Calu3 (cell line): ENCODE measurements around the gene PDE10A. TPM values are rescaled to one million over a fixed set of nuclear protein-coding genes. Genes with fewer than 3 reads are reported as not detected.

Experiments
- BruUV-seq: library from RNA; stranded (reverse); fragments of 400-500 nt; replicated peaks from 2 replicates; lab custom pipeline; 2021; lab: Mats Ljungman, UMichigan
- CTCF ChIA-PET: fragments of 300-600 bp; sonication (Branson Sonifier 250); formaldehyde crosslinking; loops from one replicate; lab custom pipeline; 2022; ENCODE audit warnings: antibody characterized with exemption; lab: Charles Lee
- DNase-seq: peaks from one replicate; pipeline ENCODE4 v3.0.0; 2022
- H3K27ac Mint-ChIP-seq: one replicate; pipeline ENCODE4 v1.8.0; 2022; ENCODE audit warnings: mixed read lengths; ENCODE audit not compliant: unreplicated experiment
- H3K27me3 Mint-ChIP-seq: one replicate; pipeline ENCODE4 v1.8.0; 2022; ENCODE audit warnings: mixed read lengths; ENCODE audit not compliant: unreplicated experiment
- H3K36me3 Mint-ChIP-seq: one replicate; pipeline ENCODE4 v1.8.0; 2022; ENCODE audit warnings: mild to moderate bottlenecking, moderate library complexity, mixed read lengths; ENCODE audit not compliant: insufficient read depth, unreplicated experiment
- H3K4me1 Mint-ChIP-seq: one replicate; pipeline ENCODE4 v1.8.0; 2022; ENCODE audit warnings: mild to moderate bottlenecking, low read depth, mixed read lengths; ENCODE audit not compliant: unreplicated experiment
- H3K4me3 Mint-ChIP-seq: one replicate; pipeline ENCODE4 v1.8.0; 2022; ENCODE audit warnings: mild to moderate bottlenecking, low read depth, moderate library complexity, mixed read lengths; ENCODE audit not compliant: unreplicated experiment
- H3K9me3 Mint-ChIP-seq: one replicate; pipeline ENCODE4 v1.8.0; 2022; ENCODE audit warnings: low read depth, mixed read lengths; ENCODE audit not compliant: unreplicated experiment
- intact Hi-C: fragments of 100-400 bp; cut with micrococcal nuclease; formaldehyde crosslinking; loops from one replicate; pipeline ENCODE4 v1.10.0; 2022; ENCODE audit not compliant: unreplicated experiment
- total RNA-seq: library from RNA; stranded (reverse); gene quantifications from 2 replicates; pipeline ENCODE4 v1.2.3, GENCODE V29; 2022
- TF ChIP-seq, protein P1 (sequence below): fragments of 200-600 bp; IDR thresholded peaks from one replicate; pipeline ENCODE4 v1.8.0; 2022; ENCODE audit warnings: antibody characterized with exemption; ENCODE audit not compliant: unreplicated experiment

Gene PDE10A
- total RNA-seq, 1 experiment from 2014 or later, result 22.5 TPM

DNA sequence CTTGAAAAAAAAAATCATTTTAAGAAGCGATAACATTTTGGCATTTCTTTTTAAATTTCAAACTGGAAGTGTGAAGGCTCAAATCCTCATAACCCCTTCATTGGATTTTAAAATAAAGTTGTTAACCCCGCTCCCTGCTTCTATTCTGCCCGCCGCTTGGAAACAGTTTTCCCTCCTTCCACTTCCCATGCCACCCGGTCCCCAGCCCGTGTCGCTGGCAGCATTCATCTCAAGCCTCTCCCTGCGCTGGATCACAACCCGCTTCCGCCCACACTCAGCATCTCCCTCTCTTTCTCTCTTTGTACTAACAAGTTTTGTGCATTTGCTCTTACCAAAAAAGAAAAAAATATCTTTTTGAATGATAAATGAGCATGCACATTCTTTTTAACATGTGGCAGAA lies 15.4 kb upstream of the PDE10A start:
- BruUV-seq, result no TSS peak
- intact Hi-C loops, result no loop called here
- no peak overlapping the region for H3K27ac Mint-ChIP-seq

DNA sequence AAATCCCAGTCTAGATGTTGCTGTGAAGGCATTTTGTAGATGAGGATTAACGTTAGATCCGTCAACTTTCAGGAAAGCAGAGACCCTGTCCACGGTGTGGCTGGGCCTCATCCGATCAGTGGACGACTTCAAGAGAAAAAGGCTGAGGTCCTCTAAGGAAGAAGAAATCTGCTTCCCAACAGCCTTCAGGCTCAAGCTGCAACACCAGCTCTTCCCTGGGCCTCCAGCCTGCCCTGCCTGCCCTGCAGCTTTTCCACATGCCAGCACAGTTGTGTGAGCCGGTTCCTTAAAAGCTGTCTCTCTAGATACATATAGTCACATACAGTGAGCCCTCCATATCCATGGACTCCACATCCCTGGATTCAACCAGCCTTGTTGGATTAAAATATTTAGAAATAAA lies 14.1 kb upstream of the PDE10A start:
- Mint-ChIP-seq H3K4me3 (no peak overlapping the region), H3K9me3 (no peaks in the 10 kb centered on the region), H3K27me3 (no peaks in the 10 kb centered on the region), H3K4me1 (no peaks in the 10 kb centered on the region), H3K36me3 (no peaks in the 10 kb centered on the region), H3K27ac (no peak overlapping the region)
- DNase-seq, result no peak
- intact Hi-C loops, result no loop called here
- CTCF ChIA-PET, result no interaction called here
- TF ChIP-seq, protein P1, sequence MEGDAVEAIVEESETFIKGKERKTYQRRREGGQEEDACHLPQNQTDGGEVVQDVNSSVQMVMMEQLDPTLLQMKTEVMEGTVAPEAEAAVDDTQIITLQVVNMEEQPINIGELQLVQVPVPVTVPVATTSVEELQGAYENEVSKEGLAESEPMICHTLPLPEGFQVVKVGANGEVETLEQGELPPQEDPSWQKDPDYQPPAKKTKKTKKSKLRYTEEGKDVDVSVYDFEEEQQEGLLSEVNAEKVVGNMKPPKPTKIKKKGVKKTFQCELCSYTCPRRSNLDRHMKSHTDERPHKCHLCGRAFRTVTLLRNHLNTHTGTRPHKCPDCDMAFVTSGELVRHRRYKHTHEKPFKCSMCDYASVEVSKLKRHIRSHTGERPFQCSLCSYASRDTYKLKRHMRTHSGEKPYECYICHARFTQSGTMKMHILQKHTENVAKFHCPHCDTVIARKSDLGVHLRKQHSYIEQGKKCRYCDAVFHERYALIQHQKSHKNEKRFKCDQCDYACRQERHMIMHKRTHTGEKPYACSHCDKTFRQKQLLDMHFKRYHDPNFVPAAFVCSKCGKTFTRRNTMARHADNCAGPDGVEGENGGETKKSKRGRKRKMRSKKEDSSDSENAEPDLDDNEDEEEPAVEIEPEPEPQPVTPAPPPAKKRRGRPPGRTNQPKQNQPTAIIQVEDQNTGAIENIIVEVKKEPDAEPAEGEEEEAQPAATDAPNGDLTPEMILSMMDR, result no peak
- no TSS peak for BruUV-seq

More for the DNA sequence above, 15.4 kb upstream of the PDE10A start:
- no peak for DNase-seq
- Mint-ChIP-seq H3K4me3 (no peak overlapping the region), H3K36me3 (no peaks in the 10 kb centered on the region), H3K9me3 (no peaks in the 10 kb centered on the region), H3K27me3 (no peaks in the 10 kb centered on the region), H3K4me1 (no peaks in the 10 kb centered on the region)
- CTCF ChIA-PET, result no interaction called here
- TF ChIP-seq, protein P1, result no peak

DNA sequence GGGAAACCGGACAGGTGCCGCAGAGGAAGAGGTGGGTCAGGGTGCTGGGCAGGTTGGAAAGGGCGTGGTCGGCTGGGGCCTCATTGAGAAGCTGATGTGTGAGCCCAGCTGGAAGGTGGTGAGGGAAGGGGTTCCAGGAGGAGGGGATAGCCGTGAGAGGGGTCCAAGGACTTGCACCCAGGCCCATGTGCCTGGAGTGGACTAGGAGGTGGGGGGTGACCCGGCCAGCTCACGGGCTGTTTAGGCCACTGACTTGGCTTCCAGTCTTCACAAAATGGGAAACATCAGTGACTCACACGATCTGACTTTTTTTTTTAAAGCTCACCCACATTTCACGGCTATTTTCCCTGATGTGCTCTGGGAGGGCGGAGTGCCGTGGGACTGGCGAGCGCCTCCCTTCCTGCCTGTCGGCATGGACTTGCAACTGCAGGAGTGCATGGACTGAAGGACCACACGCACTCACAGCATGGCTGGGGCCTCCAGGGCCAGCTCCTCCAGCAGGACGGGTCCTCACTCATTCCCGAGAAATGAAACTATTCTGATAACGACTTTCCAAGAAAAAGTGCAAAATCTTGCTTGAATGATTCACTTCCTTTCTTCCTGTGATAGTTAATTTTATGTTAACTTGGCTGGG lies 13.5 kb upstream of the PDE10A start:
- no peaks in the 10 kb centered on the region for H3K9me3 Mint-ChIP-seq
- BruUV-seq, result no TSS peak
- intact Hi-C loops, result no loop called here
- CTCF ChIA-PET, result interaction anchor here (0.6 to 0.8 kb wide), 2 partner anchors 8 to 20 kb away, joined by 3 read pairs; no protein-coding TSS in a partner anchor
- TF ChIP-seq, protein P1, result no peak
- H3K27ac Mint-ChIP-seq, result no peak overlapping the region
- no peaks in the 10 kb centered on the region for H3K27me3 Mint-ChIP-seq
- no peak overlapping the region for H3K4me3 Mint-ChIP-seq
- no peaks in the 10 kb centered on the region for H3K4me1 Mint-ChIP-seq
- no peak for DNase-seq
- H3K36me3 Mint-ChIP-seq, result no peaks in the 10 kb centered on the region

DNA sequence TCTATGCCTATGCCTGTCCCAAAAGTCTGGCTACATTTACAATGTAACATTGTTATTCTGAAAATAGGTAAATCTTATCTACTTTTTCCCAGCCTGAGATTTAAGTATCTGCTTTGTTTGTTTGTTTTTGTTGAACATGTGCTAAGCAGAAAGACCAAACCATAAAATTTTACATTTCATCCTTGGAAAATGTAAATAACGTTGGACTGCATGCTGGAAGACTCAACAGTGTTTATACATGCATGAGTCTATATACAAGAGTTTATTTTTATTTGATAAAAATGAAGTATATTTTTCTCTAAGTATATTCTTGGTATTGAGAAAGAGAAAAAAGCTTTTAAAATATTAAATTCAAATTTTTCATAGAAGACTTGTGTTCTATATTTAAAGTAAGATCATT lies 12.1 kb upstream of the PDE10A start:
- intact Hi-C loops, result no loop called here
- Mint-ChIP-seq H3K27ac (no peak overlapping the region), H3K4me1 (no peaks in the 10 kb centered on the region), H3K4me3 (no peak overlapping the region), H3K27me3 (no peaks in the 10 kb centered on the region), H3K36me3 (no peaks in the 10 kb centered on the region), H3K9me3 (no peaks in the 10 kb centered on the region)
- CTCF ChIA-PET, result no interaction called here
- TF ChIP-seq, protein P1, result no peak
- no peak for DNase-seq
- BruUV-seq, result no TSS peak
